Left renal cortex interstitium (tissue), 4 donors: ENCODE measurements around the gene NBDY. TPM values are rescaled to one million over a fixed set of nuclear protein-coding genes. Genes with fewer than 3 reads are reported as not detected.

Source experiments
- polyA plus RNA-seq, 4 donors: library from polyadenylated mRNA; unstranded; fragments of 120-200 nt; gene quantifications; one replicate each; pipeline ENCODE4 v1.2.1, GENCODE V29; 2013; ENCODE audit not compliant: insufficient read length in 4 of 4

The NBDY gene
- polyA plus RNA-seq, 4 donors: 85.4 to 112 (median 96.6) TPM

Other genes starting within 250 kb of the NBDY start
- gene UBQLN2, start 165.6 kb upstream of the NBDY start, polyA plus RNA-seq: 10 to 100 TPM; 38.4 to 45.9 (median 43.5) TPM